ENCODE data around the gene FZD1.

The FZD1 gene

DNA sequence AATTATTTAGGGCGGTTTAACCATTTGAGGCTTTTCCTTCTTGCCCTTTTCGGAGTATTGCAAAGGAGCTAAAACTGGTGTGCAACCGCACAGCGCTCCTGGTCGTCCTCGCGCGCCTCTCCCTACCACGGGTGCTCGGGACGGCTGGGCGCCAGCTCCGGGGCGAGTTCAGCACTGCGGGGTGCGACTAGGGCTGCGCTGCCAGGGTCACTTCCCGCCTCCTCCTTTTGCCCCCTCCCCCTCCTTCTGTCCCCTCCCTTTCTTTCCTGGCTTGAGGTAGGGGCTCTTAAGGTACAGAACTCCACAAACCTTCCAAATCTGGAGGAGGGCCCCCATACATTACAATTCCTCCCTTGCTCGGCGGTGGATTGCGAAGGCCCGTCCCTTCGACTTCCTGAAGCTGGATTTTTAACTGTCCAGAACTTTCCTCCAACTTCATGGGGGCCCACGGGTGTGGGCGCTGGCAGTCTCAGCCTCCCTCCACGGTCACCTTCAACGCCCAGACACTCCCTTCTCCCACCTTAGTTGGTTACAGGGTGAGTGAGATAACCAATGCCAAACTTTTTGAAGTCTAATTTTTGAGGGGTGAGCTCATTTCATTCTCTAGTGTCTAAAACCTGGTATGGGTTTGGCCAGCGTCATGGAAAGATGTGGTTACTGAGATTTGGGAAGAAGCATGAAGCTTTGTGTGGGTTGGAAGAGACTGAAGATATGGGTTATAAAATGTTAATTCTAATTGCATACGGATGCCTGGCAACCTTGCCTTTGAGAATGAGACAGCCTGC is 3.1 kb downstream of the FZD1 start:
- H3K4me3 Mint-ChIP-seq, result no peak overlapping the region
- no peak for ATAC-seq (replicated peaks; ENCODE audit: extremely low read depth, poor library complexity, severe bottlenecking)
- no peaks in the 10 kb centered on the region for H3K9me3 Mint-ChIP-seq
- H3K27ac Mint-ChIP-seq (ENCODE audit: low read depth), result no peak overlapping the region
- H3K36me3 Mint-ChIP-seq (ENCODE audit: insufficient read depth), result no peaks in the 10 kb centered on the region
- H3K4me1 Mint-ChIP-seq, result no peaks in the 10 kb centered on the region
- H3K27me3 Mint-ChIP-seq, result peaks cover 30% of the 10 kb centered on the region
- DNase-seq (ENCODE audit: low spot score in 2 of 2), result no peak

GRCh38 chr7:91270372-91270771 is 6.1 kb downstream of the FZD1 start:
- Mint-ChIP-seq H3K9me3 (peaks cover 5% of the 10 kb centered on the region), H3K27me3 (peaks cover 18% of the 10 kb centered on the region), H3K27ac (ENCODE audit: low read depth) (no peak overlapping the region), H3K4me3 (no peak overlapping the region), H3K4me1 (no peaks in the 10 kb centered on the region), H3K36me3 (ENCODE audit: insufficient read depth) (no peaks in the 10 kb centered on the region)
- no peak for DNase-seq (ENCODE audit: low spot score in 2 of 2)
- no peak for ATAC-seq (replicated peaks; ENCODE audit: extremely low read depth, poor library complexity, severe bottlenecking)

DNA sequence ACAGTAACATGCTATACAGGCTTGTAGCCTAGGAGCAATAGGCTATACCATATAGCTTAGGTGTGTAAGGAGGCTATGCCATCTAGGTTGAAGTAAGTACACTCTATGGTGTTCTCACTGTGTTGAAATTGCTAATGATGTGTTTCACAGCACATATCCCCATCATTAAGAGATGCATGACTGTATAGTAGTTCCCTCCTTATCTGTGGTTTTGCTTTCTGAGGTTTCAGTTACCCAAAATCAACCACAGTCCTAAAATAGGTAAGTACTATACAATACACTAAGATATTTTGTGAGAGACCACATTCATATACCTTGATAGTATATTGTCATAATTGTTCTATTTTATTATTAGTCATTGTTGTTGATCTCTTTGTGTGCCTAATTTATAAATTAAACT is 12.7 kb downstream of the FZD1 start:
- Mint-ChIP-seq H3K27ac (ENCODE audit: low read depth) (no peak overlapping the region), H3K36me3 (ENCODE audit: insufficient read depth) (peaks cover 1% of the 10 kb centered on the region), H3K9me3 (peaks cover 10% of the 10 kb centered on the region), H3K4me3 (no peak overlapping the region), H3K4me1 (no peaks in the 10 kb centered on the region), H3K27me3 (no peaks in the 10 kb centered on the region)
- DNase-seq (ENCODE audit: low spot score in 2 of 2) (no peak), ATAC-seq (replicated peaks; ENCODE audit: extremely low read depth, poor library complexity, severe bottlenecking) (no peak)

- H3K4me3 Mint-ChIP-seq, result no peak overlapping the region
- H3K4me1 Mint-ChIP-seq, result no peaks in the 10 kb centered on the region
- H3K36me3 Mint-ChIP-seq (ENCODE audit: insufficient read depth), result peaks cover 1% of the 10 kb centered on the region
- H3K27ac Mint-ChIP-seq (ENCODE audit: low read depth), result no peak overlapping the region
- H3K27me3 Mint-ChIP-seq, result no peaks in the 10 kb centered on the region
- ATAC-seq (replicated peaks; ENCODE audit: extremely low read depth, poor library complexity, severe bottlenecking) (no peak), DNase-seq (ENCODE audit: low spot score in 2 of 2) (no peak)
- H3K9me3 Mint-ChIP-seq, result peaks cover 5% of the 10 kb centered on the region
Measured at GRCh38 chr7:91280185-91280584, 16.0 kb downstream of the FZD1 start.

GRCh38 chr7:91280604-91281003 is 16.4 kb downstream of the FZD1 start:
- H3K4me1 Mint-ChIP-seq, result no peaks in the 10 kb centered on the region
- peaks cover 5% of the 10 kb centered on the region for H3K9me3 Mint-ChIP-seq
- H3K27me3 Mint-ChIP-seq, result no peaks in the 10 kb centered on the region
- no peak overlapping the region for H3K27ac Mint-ChIP-seq (ENCODE audit: low read depth)
- no peak for ATAC-seq (replicated peaks; ENCODE audit: extremely low read depth, poor library complexity, severe bottlenecking)
- DNase-seq (ENCODE audit: low spot score in 2 of 2), result no peak
- peaks cover 1% of the 10 kb centered on the region for H3K36me3 Mint-ChIP-seq (ENCODE audit: insufficient read depth)
- H3K4me3 Mint-ChIP-seq, result no peak overlapping the region

DNA sequence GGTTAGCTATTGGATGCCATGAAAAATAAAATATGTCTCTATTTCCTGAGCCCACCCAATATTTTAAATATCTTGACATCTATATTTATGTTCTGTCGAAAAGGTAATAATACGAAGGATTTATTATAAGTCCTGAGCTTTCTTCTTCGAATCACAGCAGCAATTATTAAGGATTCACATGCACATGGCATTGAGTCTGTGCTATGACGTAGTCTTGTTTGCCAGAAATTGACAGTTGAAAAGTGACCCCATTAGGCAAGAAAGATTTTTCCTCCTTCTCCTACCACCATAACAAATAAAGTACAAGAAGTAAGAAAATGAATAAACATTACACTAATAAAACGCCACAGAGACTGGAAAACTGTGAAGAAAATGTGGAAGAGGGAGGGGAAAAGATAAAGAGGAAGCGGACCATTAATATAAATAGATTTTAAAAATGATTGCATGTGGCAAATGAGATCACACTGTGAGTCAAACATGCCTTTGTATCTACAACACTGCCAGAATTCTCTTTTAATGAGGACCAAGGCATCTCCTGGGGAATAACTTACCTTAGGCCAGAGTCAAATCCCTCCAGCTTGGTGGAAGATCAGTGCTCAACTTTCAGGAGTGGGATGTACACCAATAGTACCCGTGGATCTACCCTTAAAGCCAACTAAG is 21.6 kb downstream of the FZD1 start:
- H3K4me3 Mint-ChIP-seq, result no peak overlapping the region
- no peaks in the 10 kb centered on the region for H3K9me3 Mint-ChIP-seq
- H3K27ac Mint-ChIP-seq (ENCODE audit: low read depth), result no peak overlapping the region
- no peaks in the 10 kb centered on the region for H3K36me3 Mint-ChIP-seq (ENCODE audit: insufficient read depth)
- no peaks in the 10 kb centered on the region for H3K4me1 Mint-ChIP-seq
- H3K27me3 Mint-ChIP-seq, result no peaks in the 10 kb centered on the region
- ATAC-seq (replicated peaks; ENCODE audit: extremely low read depth, poor library complexity, severe bottlenecking) (no peak), DNase-seq (ENCODE audit: low spot score in 2 of 2) (no peak)

GRCh38 chr7:91286432-91286831 is 22.2 kb downstream of the FZD1 start:
- no peak overlapping the region for H3K4me3 Mint-ChIP-seq
- H3K36me3 Mint-ChIP-seq (ENCODE audit: insufficient read depth), result no peaks in the 10 kb centered on the region
- H3K4me1 Mint-ChIP-seq, result no peaks in the 10 kb centered on the region
- no peaks in the 10 kb centered on the region for H3K27me3 Mint-ChIP-seq
- no peaks in the 10 kb centered on the region for H3K9me3 Mint-ChIP-seq
- no peak for DNase-seq (ENCODE audit: low spot score in 2 of 2)
- no peak for ATAC-seq (replicated peaks; ENCODE audit: extremely low read depth, poor library complexity, severe bottlenecking)
- H3K27ac Mint-ChIP-seq (ENCODE audit: low read depth), result no peak overlapping the region

- no peak for DNase-seq (ENCODE audit: low spot score in 2 of 2)
- no peak overlapping the region for H3K27ac Mint-ChIP-seq (ENCODE audit: low read depth)
- ATAC-seq (replicated peaks; ENCODE audit: extremely low read depth, poor library complexity, severe bottlenecking), result no peak
- no peaks in the 10 kb centered on the region for H3K9me3 Mint-ChIP-seq
- H3K36me3 Mint-ChIP-seq (ENCODE audit: insufficient read depth), result no peaks in the 10 kb centered on the region
- no peaks in the 10 kb centered on the region for H3K27me3 Mint-ChIP-seq
- no peaks in the 10 kb centered on the region for H3K4me1 Mint-ChIP-seq
- no peak overlapping the region for H3K4me3 Mint-ChIP-seq
Measured at GRCh38 chr7:91287371-91288084, 23.3 kb downstream of the FZD1 start.

DNA sequence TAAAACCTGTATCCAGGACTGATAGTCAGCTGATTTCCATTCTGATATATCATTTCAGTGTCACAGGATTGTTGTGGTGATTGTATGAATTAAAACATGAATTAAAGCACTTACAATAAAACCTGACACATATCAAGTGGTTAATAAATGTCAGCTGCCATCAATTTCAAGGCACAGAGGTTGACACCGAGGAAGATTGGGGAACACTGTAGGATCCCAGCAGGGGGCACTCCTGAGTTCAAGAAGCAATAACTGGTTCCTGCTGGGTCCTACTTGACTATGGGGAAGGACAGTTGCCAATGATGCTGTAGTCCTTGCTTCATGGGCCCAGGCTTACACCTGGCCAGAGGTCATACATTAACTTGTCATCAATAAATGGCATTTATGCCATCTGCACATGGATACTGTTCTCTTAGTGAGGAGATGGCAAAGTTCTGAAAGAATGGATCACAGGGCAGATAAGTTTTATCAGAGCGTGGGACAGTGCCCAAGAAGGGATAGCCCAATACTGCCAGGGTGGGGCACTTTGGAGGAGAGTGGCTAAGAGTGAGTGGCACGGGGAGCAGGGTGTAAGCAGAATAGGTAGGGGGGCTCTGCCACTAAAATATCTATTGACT is 24.1 kb downstream of the FZD1 start:
- H3K4me1 Mint-ChIP-seq, result no peaks in the 10 kb centered on the region
- no peaks in the 10 kb centered on the region for H3K9me3 Mint-ChIP-seq
- H3K27ac Mint-ChIP-seq (ENCODE audit: low read depth), result no peak overlapping the region
- ATAC-seq (replicated peaks; ENCODE audit: extremely low read depth, poor library complexity, severe bottlenecking) (no peak), DNase-seq (ENCODE audit: low spot score in 2 of 2) (no peak)
- H3K27me3 Mint-ChIP-seq, result no peaks in the 10 kb centered on the region
- no peaks in the 10 kb centered on the region for H3K36me3 Mint-ChIP-seq (ENCODE audit: insufficient read depth)
- no peak overlapping the region for H3K4me3 Mint-ChIP-seq

DNA sequence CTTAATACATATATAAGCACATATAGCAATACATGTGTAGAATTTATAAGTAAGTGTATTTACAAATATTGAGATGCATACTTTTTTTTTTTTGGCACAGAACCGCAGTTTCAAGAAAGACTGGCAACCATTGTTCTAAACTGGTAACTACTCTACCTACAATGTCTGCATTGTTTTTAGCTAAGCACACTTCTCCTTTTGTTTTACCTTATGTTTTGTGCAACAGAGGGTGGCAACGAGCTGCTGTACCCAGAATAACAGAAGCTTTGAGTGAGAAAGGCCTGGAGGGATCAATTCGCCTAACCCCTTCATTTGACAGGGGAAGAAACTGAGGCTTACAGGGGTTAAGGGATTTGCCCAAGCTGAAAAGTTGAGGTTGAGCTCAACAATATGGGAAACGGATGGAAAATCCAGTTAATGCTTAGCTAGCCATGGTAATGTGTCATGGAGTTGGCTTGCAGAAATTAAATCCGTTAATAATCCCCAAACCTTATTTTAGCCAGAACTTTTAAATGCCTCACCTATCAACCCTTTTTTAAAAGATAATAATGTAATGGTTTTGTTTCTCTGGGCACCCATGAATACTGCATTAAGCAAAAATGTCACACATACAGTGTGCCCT is 25.5 kb downstream of the FZD1 start:
- H3K9me3 Mint-ChIP-seq, result no peaks in the 10 kb centered on the region
- H3K27ac Mint-ChIP-seq (ENCODE audit: low read depth), result no peak overlapping the region
- H3K36me3 Mint-ChIP-seq (ENCODE audit: insufficient read depth), result no peaks in the 10 kb centered on the region
- H3K27me3 Mint-ChIP-seq, result no peaks in the 10 kb centered on the region
- no peaks in the 10 kb centered on the region for H3K4me1 Mint-ChIP-seq
- ATAC-seq (replicated peaks; ENCODE audit: extremely low read depth, poor library complexity, severe bottlenecking), result no peak
- no peak overlapping the region for H3K4me3 Mint-ChIP-seq
- no peak for DNase-seq (ENCODE audit: low spot score in 2 of 2)

DNA sequence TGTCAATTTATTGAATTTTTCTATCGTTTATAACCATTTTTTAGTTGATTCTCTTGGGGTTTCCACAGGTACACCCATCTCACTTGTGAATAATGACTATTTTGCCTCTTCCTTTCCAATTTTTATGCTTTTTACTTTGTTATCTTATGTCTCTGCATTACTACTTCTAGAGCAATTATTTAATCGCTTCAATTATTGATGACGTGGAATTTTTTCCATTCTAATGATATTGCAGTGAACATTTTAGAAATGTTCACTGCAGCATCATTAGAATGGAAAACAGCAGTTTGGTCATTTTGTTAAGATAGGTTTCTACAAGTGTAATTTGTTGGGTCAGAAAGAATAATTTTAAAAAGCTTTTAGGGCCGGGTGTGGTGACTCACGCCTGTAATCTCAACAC is 27.1 kb downstream of the FZD1 start:
- no peaks in the 10 kb centered on the region for H3K9me3 Mint-ChIP-seq
- H3K4me1 Mint-ChIP-seq, result no peaks in the 10 kb centered on the region
- no peak for ATAC-seq (replicated peaks; ENCODE audit: extremely low read depth, poor library complexity, severe bottlenecking)
- no peaks in the 10 kb centered on the region for H3K27me3 Mint-ChIP-seq
- no peaks in the 10 kb centered on the region for H3K36me3 Mint-ChIP-seq (ENCODE audit: insufficient read depth)
- no peak overlapping the region for H3K4me3 Mint-ChIP-seq
- H3K27ac Mint-ChIP-seq (ENCODE audit: low read depth), result no peak overlapping the region
- no peak for DNase-seq (ENCODE audit: low spot score in 2 of 2)

DNA sequence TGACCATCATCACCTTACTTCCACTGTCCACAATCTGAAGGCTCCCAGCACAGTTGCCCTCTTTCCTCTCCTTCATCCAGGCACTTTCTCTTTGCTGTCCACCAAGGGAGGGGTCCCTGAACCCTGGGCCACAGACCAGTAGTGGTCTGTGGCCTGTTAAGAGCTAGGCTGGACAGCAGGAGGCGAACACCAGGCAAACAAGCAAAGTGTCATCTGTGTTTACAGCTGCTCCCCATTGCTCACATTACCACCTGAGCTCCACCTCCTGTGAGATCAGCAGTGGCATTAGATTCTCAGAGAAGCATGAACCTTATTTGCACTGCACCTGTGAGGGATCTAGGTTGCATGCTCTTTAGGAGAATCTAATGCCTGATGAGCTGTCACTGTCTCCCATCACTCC is 27.7 kb downstream of the FZD1 start:
- Mint-ChIP-seq H3K27ac (ENCODE audit: low read depth) (no peak overlapping the region), H3K27me3 (no peaks in the 10 kb centered on the region), H3K9me3 (no peaks in the 10 kb centered on the region), H3K36me3 (ENCODE audit: insufficient read depth) (no peaks in the 10 kb centered on the region), H3K4me3 (no peak overlapping the region), H3K4me1 (no peaks in the 10 kb centered on the region)
- DNase-seq (ENCODE audit: low spot score in 2 of 2), result no peak
- no peak for ATAC-seq (replicated peaks; ENCODE audit: extremely low read depth, poor library complexity, severe bottlenecking)
